ENCODE results near the gene CDH4. TPM values are rescaled to one million over a fixed set of nuclear protein-coding genes. Genes with fewer than 3 reads are reported as not detected.

CDH4 gene
- total and polyA plus RNA-seq, 2 of the 8 experiments (the other 6 are each of a cell fraction or from before 2014, with no cell fraction given), result 4.3 to 7.9 TPM

DNA sequence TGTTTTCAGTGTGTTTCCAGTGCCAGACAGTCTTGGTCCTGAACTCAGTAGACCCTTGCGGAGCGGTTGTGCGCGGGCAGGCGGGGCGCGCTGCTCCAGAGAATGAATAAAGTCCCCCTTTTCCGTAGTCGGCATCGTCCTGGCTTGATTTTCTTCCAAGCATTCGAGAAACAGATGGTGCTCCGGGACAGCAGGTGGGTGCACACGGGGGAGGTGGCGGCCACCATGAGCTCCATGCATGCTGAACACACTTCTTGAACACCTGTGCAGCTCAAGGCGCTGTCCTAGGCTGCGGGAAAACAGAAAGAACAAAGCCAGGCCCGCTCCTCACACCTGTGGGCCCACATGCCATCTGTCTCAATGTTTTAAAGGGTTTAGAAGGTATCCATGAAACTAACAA lies 688.4 kb downstream of the CDH4 start (continued):
- no peak for TF ChIP-seq SP2 (IDR thresholded peaks at IDR 0.05; ENCODE audit: low read length)

Data from H1 (cell line).